ACHN (cell line): ENCODE measurements around the gene PASK.

ENCODE experiments used
- DNase-seq: peaks from one replicate; pipeline ENCODE4 v3.0.0-alpha.2; 2015
- in situ Hi-C: cut with HindIII; loops from 2 replicates; pipeline ENCODE4 v1.10.0; 2017; ENCODE audit warnings: low sequenced_read_pairs, low pct_ligation_motif_present, low pct_unique_long_range_greater_than_20kb

Gene PASK

GRCh38 chr2:241074065-241074818, 75.0 kb downstream of the PASK start:
- in situ Hi-C loops: no loop called here
- DNase-seq: no peak

GRCh38 chr2:241073166-241074064, 75.9 kb downstream of the PASK start:
- in situ Hi-C loops: no loop called here

GRCh38 chr2:241072553-241073165, 76.6 kb downstream of the PASK start:
- in situ Hi-C loops: no loop called here
- no peak for DNase-seq

More at GRCh38 chr2:241073166-241074064, 75.9 kb downstream of the PASK start:
- no peak for DNase-seq

- no peak for DNase-seq
- in situ Hi-C loops: no loop called here
Measured at GRCh38 chr2:241072151-241072550, 77.1 kb downstream of the PASK start.

DNA sequence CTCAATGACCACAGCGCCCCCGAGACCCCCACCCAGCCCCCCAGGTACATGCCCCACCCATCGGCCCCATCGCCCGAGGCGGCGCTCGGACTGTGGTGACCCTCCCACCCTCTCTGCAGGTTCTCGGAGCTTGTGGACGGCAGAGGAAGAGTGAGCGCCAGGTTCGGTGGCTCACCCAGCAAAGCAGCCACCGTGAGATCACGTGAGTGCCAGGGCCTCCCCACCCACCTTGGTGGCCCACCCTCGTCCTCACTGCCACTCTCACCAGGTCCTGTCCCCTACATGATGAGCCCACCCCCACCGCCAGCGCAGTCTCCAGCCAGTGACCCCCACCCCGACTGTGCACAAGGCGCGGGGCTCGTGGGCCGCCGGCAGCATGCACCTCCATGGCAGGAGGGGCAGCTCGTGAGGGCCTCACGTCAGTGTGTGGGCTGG, 77.6 kb downstream of the PASK start:
- in situ Hi-C loops: no loop called here
- DNase-seq: no peak

GRCh38 chr2:241070811-241071676, 78.2 kb downstream of the PASK start:
- no peak for DNase-seq
- in situ Hi-C loops: no loop called here

DNA sequence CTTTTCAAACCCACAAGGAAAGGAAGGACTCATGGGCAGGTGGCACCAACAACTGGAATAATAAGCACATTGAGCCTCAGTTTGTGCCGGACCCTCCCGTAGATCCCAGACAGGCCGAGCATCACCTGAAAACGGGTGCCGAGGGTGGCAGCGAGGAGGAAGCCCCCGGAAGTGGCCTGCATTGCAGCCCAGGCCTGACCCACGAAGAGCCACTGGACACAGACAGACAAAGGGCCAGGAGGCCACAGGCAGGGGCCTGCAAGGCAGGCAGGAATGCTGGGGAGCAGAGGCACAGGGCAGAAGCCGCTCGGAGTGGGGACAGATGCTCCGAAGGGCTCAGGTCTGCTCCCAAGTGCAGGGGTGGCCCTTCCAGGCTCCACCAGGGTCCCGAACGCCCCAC, 78.9 kb downstream of the PASK start:
- DNase-seq: no peak
- in situ Hi-C loops: no loop called here

DNA sequence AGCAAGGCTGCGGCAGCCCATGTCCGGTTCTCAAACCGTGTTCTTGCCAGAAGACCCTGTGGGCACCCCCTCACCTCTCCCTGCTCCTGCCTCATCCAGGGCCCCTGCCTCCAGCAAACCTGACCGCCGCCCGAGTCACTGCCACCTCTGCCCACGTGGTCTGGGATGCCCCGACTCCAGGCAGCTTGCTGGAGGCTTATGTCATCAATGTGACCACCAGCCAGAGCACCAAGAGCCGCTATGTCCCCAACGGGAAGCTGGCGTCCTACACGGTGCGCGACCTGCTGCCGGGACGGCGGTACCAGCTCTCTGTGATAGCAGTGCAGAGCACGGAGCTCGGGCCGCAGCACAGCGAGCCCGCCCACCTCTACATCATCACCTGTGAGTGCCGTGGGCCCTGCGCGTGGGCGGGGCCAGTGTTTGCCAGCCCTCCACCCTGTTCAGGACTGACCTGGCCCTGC, 79.4 kb downstream of the PASK start:
- in situ Hi-C loops: no loop called here
- no peak for DNase-seq

DNA sequence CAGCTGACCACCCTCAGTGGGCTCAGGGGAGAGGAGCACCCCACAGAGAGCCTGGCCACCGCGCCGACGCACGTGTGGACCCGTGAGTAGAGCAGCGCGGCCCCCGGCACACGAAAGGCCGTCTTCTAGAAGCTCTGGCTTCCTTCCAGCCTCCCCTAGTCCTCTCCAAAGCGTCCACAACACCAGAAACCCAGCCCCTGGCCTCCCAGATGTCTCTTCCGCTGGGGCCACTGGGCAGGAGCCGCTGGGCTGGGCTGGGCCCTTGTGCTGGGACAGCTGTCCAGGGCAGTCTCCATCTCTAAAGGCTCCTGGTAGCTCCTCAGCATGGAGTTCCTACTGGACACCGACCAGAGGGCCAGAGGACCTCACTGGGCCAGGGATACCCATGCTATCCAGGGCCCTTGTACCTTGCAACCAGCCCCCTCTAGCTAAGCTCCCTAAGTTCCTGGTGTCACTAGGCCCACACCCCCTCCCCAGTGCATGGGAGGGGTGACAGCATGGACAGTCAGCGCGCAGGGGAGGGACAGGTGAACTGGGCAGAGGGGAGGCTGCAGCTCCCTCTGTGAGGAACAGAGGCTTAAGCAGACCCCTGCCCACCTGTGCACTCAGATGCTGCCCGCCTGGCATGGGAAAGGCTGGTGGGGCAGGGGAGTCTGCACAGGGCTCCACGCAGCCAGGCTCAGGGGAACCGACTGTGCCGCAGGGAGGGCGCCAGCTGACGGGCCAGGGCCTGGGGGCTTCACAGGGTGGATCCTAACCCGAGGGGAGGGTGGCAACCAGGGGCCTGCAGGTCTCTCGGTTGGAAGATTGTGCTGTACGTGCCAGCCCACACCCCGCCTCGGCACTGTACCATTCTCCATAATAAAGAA, 80.1 kb downstream of the PASK start:
- DNase-seq: no peak
- in situ Hi-C loops: no loop called here

DNA sequence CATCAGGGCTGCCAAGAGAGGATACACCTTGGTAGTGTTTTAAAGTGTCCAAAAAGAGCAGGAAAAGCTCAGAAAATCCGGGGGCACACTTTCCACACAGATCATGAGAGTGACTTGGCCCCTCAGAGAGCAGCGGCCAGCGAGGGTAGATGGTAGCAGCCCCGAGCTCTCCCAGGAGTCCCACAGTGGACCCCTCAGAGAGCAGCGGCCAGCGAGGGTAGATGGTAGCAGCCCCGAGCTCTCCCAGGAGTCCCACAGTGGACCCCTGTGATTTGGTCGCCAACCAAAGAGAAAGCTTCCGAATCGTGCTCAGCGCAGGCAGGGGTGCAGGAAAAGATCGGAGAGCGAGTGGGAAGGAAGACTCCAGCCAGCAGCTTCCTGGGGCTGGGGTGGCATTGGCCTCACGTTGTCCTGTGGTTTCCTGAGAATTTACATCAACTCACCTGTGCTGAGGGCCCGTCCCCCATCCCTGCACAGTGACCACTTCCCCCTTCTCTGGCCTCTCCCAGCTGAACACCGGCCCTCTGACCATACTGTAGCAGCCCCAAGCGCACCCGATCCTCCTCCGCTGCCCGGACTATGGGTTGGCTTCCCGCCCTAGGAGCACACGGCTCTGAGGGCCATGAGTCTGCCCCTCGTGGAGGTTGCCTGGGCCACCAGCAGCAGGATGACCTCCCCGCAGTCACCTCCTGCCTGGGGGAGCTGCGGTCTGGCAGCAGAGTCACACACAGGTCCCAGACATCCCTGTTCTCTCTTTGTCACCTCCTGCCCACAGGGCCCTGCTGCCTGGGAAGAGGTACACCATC, 80.9 kb downstream of the PASK start:
- in situ Hi-C loops: no loop called here
- DNase-seq: no peak

- in situ Hi-C loops: no loop called here
- no peak for DNase-seq
Measured at GRCh38 chr2:241067501-241068135, 81.7 kb downstream of the PASK start.

DNA sequence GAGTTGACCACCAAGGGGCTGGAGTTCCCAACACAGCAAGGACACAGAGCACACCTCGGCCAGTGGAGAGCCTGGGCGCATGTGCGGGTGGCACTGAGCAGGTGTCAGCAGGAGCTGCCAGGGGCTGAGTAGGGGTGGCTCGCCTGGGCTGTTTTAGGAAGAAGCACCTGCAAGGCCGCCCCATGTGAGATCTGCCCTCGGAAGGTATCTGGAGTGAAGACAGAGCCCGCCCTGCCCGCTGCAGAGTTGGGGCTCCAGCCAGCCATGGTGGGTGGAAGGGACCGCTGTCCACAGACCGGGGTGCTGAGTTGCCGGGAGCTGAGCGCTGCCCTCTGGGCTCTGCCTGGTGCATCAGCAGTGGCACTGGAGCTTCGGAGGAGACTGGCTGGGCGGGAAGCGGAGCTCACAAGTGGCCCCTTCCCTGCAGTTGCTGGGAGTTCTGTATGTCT, 82.4 kb downstream of the PASK start:
- in situ Hi-C loops: no loop called here
- DNase-seq: peak; percentile 53

DNA sequence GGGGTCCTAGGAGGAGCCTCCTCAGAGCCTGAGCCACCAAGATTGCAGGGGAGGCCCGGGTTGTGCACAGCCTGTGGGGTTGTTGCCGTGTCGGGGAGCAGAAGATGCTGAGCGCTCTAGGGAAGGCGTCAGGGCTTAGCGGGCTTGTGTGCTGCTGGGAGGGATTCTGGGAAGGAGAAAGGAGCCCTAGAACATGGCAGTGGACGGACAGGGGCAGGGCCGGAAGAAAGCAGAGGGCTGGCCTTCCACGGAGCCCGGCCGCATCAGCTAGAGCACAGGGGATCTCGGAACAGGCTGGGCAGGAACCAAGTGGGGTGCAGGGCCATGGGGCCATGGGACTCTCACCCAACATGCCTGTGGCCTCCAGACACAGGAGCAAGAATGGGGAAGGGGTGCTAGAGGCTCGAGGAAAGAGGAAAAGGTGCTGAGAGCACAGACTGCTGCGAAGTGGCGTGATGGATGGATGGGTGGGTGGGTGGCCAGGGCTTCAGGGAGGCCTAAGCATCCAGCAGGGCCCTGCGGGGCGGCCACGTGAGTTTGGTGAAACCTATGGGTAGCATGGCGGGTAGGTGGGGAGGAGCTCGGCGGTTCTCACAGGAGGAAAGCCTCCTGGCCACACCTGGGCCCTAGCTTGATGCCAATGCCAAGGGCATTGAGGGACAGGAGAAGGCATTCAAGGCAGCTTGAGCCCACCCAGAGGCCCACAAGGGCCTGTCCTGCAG, 82.9 kb downstream of the PASK start:
- no peak for DNase-seq
- in situ Hi-C loops: no loop called here

GRCh38 chr2:241065355-241065803, 83.9 kb downstream of the PASK start:
- in situ Hi-C loops: no loop called here
- no peak for DNase-seq

- DNase-seq: no peak
Measured at GRCh38 chr2:241064802-241065354, 84.4 kb downstream of the PASK start.

More at GRCh38 chr2:241064802-241065354, 84.4 kb downstream of the PASK start:
- in situ Hi-C loops: no loop called here
